Stimulated activated CD4-positive, alpha-beta T cell treated with anti-CD3 and anti-CD28 coated beads, Interleukin-1b, Interleukin-23, amount 100 ng/mL, for 48 hours (primary cell): Measurements from ENCODE around the gene CNN2.

Experiments
- DNase-seq: peaks from one replicate; pipeline ENCODE4 v3.0.0-alpha.2; 2020

CNN2 gene

DNA sequence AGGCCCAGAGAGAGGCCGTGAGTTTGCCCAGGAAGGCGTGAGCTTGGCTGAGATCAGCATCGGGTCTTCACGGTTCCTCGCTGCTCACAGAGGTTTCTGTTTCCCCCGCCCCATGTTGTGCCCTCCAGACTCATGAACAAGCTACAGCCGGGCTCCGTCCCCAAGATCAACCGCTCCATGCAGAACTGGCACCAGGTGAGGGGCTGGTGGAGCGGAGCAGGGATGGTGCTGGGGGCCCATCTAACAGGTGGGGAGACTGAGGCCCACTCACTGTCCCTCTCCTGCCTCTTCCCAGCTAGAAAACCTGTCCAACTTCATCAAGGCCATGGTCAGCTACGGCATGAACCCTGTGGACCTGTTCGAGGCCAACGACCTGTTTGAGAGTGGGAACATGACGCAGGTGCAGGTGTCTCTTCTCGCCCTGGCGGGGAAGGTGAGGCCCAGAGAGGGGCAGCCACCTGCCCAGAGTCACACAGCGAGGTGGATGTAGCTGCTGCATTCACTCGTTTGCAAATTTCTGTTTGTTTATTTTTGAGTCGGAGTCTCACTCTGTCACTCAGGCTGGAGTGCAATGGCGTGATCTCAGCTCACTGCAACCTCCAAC lies 6.0 kb downstream of the CNN2 start:
- DNase-seq: no peak

DNA sequence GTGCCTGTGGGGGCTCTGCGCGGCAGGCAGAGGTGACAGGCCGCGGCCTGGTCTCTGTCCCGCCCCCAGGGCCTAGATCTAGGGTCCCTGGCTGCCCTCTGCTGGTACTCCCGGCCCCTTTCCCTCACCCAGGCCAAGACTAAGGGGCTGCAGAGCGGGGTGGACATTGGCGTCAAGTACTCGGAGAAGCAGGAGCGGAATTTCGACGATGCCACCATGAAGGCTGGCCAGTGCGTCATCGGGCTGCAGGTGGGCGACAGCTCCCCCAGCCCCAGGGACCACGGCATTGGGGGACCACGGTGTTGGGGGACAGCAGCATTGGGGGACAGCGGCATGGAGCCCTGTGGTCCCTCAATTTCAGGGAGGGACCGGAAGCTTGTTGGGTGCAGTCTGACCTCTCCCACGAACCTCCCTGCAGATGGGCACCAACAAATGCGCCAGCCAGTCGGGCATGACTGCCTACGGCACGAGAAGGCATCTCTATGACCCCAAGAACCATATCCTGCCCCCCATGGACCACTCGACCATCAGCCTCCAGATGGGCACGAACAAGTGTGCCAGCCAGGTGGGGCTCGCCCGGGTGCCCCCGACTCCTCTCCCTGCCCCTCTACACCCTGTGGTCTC lies 9.7 kb downstream of the CNN2 start:
- no peak for DNase-seq

DNA sequence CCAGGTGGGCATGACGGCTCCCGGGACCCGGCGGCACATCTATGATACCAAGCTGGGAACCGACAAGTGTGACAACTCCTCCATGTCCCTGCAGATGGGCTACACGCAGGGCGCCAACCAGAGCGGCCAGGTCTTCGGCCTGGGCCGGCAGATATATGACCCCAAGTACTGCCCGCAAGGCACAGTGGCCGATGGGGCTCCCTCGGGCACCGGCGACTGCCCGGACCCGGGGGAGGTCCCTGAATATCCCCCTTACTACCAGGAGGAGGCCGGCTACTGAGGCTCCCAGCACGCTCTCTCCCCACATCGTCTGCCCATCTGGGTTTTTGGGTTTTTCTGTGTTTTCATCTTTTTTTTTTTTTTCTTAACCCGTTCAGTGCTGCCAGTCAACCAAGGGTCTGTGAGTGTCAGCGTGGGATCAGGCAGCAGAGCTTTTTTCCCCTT lies 11.2 kb downstream of the CNN2 start:
- no peak for DNase-seq

DNA sequence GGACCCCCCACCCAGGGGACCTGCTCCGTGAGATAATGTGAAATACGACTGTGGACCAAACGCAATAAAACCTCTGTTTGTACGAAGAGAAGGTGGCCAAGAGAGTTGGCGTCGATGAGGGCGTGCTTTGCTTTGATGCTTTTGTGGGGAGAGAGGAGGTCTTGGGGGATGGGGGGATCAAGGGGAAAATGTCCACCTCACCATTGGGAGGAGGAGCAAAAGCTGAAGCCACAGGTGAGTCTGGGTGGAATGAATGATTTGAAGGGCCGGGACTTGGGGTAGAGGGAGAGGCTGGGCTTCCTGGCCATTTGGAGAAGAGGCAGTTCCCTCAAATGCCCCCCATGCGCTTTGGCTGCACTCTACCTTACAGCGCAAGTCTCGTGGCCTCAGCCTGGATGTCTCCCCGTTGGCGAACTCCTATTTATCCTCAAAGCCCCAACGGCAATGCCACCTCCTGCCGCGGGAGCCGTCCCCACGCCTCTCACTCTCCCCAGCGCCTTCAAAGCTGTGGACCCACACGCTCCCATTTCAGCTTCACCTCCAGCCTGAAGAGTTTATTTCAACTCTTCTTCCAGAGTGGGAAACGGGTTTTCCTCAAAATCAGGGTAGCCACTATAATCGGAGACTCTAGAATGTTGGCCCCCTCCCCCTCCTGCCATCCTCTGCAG lies 12.7 kb downstream of the CNN2 start:
- DNase-seq: no peak

DNA sequence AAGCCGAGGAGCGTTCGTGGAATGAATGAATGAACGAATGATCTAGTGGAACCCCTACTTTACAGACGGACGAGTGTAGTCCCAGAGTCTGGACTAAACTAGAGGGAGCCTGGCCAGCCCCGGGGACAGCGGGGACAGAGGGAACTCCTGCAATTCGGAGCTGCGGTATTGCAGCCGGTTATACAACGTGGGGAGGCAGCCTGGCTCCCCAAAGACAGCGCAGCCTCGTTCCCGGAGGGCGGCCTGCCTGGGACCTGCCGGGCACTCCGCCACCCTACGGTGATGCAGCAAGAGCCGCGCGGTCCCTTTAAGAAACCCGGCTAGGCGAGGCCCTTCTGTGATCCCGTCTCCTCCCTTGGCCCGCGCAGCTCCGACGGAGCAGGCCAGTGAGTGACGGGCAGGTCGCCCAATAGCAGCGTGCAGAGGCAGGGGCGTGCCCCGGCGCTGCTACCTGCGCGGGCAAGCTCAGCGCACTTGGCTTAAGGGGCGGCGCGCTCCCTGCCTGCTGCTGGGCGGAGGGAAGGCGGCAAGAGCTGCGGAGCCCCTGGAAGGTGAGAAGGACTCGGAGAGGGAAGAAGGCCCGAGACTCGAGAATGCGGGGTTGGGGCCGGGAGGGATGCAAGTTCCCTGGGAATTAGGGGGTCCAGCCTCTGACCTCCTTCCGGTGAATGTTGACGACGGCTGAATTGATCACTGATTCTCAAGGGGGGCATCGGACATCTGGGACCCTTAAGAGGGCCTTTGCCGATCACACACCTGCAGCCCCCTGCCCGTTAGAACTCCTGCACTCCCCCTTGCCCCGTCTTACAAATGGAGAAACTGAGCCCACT lies 13.5 kb downstream of the CNN2 start, which contains the start of gene ABCA7:
ABCA7 (plus strand) TSS at position 462 of the 830 bp plus-strand sequence. CDS start 1,255 bp downstream, outside the sequence.
- DNase-seq: peak; percentile 99

DNA sequence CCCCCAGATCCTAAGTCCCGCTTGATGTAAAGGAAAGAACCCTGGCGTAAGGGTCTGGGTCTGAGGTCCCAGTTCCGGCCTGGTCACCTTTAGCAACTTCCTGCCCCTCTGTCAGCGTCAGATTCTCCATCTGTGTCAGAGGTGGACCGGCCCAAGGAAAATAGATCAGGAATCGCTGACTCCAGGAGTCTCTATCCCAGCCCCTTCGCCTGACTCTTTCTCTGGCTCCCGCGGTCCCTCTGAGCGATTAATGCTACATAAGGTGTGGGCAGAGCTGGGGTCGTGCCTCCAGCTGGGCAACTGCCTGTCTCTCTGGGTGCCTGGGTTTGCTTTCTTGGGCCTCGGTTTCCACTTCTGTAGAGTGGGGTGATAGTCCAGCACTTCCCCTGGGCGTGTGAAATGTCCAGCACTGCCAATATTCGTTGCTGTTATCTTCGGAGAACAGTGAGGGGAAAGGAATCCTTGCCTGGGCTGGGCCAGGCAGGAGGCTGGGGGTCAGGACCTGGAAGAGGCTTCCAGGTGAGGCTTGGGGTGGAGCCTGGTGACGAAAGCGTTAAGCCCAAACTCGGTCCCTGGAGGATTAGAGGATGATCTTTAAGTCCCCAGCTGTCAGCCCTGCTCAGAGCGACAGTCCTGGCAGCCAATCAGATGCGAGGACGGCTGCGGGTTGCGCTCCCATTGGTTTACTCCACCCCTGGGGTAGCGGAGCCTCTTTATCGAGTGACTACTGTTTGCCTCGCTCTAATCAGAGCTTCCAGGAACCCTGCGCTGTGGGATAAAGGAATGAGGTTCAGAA lies 14.3 kb downstream of the CNN2 start:
- peak; percentile 93 for DNase-seq

DNA sequence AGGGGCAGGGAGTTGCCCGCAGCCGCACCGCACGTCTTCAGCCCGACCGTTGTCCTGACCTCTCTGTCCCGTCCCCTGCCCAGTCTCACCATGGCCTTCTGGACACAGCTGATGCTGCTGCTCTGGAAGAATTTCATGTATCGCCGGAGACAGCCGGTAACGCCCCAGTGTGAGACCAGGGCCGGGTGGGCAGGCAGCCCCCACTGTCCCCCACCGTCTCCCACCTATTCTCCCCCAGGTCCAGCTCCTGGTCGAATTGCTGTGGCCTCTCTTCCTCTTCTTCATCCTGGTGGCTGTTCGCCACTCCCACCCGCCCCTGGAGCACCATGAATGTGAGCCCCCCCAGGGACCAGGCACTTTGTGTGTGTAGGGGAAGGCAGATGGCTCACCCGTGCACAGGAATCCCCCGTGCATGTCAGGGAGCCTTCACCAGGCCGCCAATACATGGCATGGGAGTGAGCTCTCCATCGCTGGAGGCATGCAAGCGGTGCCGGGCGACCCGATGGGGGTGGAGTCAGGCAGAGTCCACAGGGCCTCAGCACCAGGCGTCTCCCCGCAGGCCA lies 14.9 kb downstream of the CNN2 start:
- DNase-seq: no peak

DNA sequence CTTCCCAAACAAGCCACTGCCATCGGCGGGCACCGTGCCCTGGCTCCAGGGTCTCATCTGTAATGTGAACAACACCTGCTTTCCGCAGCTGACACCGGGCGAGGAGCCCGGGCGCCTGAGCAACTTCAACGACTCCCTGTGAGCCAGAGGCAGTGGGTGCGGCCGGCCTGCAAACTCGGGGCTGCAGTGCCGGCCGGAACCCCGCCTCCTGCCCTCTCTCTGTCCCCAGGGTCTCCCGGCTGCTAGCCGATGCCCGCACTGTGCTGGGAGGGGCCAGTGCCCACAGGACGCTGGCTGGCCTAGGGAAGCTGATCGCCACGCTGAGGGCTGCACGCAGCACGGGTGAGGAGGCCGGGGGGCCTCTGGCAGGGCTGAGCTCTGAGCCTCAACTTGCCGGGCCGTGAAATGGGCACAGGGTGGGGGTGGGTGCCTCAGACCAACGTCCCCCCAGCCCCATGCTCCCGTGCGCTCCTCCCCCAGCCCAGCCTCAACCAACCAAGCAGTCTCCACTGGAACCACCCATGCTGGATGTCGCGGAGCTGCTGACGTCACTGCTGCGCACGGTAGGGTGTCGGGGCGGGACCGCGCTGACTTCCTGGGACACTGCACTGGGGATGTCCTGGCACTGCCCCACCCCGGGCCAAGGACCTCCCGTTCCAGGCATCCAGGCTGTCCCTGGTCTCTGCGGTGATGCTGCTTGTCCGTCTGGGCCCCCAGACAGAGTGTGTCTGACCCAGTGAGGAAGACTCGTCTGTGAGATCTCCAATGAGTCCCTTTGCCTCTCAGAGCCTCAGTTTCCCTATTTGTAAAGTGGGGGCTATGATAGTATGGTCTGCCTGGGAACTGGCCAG lies 15.7 kb downstream of the CNN2 start:
- no peak for DNase-seq

DNA sequence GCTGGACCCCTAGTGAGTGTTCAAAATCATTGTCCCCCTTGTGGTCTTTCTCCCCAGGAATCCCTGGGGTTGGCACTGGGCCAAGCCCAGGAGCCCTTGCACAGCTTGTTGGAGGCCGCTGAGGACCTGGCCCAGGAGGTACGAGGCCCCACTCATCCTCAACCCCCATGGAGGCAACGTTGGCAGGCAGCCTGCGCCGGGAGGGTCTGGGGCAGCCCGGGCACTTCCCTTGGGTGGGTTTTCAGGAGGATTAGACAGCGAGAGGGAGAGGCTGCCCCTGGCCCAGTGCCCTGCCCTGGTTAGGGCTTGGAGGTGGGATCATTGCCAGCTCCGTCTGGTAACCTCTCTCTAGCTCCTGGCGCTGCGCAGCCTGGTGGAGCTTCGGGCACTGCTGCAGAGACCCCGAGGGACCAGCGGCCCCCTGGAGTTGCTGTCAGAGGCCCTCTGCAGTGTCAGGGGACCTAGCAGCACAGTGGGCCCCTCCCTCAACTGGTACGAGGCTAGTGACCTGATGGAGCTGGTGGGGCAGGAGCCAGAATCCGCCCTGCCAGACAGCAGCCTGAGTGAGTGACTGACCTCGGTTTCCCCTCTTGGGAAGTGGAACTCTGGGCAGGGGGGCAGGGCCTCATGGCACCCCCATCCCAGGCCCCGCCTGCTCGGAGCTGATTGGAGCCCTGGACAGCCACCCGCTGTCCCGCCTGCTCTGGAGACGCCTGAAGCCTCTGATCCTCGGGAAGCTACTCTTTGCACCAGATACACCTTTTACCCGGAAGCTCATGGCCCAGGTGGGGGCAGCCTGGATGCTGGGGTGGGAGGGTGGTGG lies 16.5 kb downstream of the CNN2 start:
- DNase-seq: no peak

DNA sequence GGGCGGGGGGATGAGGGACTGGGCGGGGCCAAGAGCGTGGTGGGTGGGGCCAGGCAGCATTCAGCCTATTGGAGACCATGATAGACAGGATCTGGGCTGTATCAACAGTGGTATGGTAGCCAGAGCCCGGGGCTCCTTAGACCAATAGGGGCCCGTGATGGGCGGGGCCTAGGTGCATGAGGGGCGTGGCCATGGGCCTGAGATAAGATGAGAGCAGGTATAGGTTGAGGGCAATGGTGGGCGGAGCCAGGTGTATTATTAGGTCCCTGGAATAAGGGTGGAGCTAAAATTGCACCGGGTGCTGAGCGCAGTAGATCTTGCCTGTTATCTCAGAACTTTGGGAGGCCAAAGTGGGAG lies 18.8 kb downstream of the CNN2 start:
- DNase-seq: peak; percentile 92

DNA sequence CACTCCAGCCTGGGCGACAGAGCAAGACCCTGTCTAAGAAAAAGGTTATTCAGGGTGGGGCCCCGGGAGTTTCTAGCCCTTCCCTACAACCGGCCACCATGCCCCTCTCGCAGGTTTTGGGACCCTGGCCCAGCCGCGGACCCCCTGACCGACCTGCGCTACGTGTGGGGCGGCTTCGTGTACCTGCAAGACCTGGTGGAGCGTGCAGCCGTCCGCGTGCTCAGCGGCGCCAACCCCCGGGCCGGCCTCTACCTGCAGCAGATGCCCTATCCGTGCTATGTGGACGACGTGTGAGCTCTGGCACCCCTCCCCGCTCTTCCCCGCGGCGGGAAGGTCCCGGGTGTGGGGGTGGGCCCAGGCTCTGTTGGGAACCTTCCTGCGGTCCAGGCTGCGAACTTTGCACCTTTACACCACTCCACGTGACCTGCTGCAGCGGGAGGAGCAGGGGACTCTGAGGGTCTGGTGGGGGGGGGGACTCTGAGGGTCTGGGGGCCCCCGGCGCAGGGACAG lies 19.8 kb downstream of the CNN2 start:
- DNase-seq: no peak

DNA sequence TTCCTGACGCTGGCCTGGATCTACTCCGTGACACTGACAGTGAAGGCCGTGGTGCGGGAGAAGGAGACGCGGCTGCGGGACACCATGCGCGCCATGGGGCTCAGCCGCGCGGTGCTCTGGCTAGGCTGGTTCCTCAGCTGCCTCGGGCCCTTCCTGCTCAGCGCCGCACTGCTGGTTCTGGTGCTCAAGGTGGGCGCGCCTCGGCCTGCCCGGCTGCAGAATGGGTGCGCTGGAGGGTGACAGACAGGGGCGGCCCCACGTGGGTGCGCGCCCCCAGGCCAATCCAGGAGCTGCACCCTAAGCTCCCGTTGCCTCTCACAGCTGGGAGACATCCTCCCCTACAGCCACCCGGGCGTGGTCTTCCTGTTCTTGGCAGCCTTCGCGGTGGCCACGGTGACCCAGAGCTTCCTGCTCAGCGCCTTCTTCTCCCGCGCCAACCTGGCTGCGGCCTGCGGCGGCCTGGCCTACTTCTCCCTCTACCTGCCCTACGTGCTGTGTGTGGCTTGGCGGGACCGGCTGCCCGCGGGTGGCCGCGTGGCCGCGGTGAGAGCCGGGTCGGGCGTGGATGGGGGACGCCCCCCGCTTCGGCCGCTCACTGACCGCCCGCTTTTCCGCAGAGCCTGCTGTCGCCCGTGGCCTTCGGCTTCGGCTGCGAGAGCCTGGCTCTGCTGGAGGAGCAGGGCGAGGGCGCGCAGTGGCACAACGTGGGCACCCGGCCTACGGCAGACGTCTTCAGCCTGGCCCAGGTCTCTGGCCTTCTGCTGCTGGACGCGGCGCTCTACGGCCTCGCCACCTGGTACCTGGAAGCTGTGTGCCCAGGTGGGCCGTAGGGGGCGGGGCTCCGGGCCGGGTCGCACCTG lies 20.7 kb downstream of the CNN2 start:
- DNase-seq: no peak

DNA sequence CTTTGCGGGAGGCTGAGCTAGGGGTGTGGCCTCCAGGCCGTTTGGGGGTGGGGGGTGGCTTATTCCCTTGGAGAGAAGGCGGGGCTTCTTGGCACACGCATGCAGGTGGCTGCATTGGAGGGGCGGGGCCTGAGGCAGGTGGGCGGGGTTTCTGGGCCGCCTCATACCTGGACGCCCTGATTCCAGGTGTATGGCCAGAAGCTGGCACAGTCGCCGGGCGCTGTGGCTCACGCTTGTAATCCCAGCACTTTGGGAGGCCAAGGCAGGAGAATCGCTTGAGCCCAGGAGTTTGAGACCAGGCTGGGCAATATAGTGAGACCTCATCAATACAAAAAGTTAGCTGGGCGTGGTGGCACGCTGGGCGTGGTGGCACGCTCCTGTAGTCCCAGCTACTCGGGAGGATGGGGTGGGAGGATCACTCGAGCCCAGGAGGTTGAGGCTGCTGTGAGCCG lies 21.3 kb downstream of the CNN2 start:
- no peak for DNase-seq

DNA sequence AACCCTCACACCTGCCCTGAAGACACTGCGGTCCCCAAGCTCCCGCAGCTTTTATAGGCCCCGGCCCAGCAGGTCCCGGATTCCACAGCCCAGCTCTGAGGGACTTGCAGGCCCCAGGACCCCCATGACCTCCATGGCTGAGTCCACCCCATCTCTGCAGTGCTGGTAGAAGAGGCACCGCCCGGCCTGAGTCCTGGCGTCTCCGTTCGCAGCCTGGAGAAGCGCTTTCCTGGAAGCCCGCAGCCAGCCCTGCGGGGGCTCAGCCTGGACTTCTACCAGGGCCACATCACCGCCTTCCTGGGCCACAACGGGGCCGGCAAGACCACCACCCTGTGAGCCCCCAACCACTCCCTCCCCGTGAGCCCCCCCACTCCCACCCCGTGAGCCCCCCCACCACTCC lies 22.7 kb downstream of the CNN2 start:
- DNase-seq: no peak

DNA sequence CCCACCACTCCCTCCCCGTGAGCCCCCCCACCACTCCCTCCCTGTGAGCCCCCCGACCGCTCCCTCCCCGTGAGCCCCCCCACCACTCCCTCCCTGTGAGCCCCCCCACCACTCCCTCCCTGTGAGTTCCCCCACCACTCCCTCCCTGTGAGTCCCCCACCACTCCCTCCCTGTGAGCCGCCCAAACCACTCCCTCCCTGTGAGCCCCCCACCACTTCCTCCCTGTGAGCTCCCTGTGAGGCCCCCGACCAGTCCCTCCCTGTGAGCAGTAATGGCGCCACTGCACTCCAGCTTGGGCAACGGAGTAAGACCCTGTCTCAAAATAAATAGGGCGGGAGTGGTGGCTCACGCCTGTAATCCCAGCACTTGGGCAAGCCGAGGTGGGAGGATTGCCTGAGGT lies 23.4 kb downstream of the CNN2 start:
- DNase-seq: no peak

DNA sequence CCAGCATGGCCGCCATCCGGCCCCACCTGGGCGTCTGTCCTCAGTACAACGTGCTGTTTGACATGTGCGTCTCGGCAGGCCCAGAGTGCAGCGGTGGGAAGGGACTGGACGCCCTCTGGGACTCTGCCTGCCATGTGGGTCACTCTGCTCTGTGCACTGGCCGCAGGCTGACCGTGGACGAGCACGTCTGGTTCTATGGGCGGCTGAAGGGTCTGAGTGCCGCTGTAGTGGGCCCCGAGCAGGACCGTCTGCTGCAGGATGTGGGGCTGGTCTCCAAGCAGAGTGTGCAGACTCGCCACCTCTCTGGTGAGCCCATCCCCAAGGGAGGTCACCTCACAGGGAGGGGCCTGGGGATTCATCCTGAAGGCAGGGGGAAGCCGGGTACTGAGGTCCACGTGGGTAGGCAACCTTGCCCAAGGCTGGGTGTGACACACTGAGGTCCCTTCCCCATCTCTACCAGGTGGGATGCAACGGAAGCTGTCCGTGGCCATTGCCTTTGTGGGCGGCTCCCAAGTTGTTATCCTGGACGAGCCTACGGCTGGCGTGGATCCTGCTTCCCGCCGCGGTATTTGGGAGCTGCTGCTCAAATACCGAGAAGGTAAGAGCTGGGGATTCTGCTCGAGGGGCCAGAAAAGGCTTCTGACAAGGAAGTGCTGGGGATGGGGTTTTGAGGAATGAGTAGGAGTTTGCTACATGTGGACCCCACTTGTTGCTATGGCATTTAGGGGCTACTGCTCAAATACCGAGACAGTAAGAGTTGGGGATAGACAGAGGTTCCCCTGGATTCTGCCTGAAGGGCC lies 24.8 kb downstream of the CNN2 start:
- DNase-seq: no peak

DNA sequence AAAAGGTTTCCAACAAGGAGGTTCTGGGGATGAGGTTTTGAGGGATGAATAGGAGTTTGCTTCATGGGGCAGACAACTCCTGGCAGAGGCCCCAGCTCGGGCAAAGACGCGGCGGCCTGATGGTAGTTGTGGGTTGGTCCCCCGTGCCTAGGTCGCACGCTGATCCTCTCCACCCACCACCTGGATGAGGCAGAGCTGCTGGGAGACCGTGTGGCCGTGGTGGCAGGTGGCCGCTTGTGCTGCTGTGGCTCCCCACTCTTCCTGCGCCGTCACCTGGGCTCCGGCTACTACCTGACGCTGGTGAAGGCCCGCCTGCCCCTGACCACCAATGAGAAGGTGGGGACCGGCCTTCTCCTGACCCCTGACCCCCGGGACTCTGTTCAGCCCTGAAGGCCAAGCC lies 25.4 kb downstream of the CNN2 start:
- no peak for DNase-seq

DNA sequence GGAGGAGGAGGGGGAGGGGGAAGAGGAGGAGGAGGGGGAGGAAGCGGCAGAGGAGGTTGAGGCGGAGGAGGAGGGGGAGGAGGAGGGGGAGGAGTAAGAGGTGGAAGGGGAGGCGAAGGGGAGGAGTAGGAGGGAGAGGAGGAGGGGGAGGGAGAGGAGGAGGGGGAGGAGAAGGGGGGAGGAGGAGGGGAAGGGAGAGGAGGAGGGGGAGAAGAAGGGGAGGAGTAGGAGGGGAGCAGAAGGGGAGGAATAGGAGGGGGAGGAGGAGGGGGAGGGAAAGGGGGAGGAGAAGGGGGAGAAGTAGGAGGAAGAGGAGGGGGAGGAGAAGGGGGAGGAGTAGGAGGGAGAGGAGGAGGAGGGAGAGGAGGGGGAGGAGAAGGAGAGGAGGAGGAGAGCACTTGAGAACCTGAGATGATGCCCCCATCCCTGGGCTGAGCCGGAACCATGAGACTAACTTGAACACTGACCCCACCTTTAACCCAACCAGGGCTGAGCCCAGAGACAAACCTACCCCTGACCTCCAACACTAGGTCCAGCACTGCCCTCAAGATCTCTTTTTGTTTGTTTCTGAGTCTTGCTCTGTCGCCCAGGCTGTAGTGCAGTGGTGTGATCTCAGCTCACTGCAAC lies 26.1 kb downstream of the CNN2 start:
- DNase-seq: no peak
